Adrenal gland (tissue), 12 donors: ENCODE measurements around the gene SH2D6. TPM values are rescaled to one million over a fixed set of nuclear protein-coding genes. Genes with fewer than 3 reads are reported as not detected.
A peak's percentile ranks its signal among the peaks of the same experiment; 100 is the strongest.

Experiments used
- DNase-seq, 7 donors: peaks; one replicate each; pipeline ENCODE4 v3.0.0-alpha.2; 2019 to 2020
- H3K27ac ChIP-seq, 5 donors: fragments of 200-600 bp; sonication (generic) in 4 of 5; 1 replicate in 3 of 5; 2 replicates in 2 of 5; pipeline versions ENCODE4 v1.5.1 to v1.8.0; 2016 to 2020; ENCODE audit warnings: mild to moderate bottlenecking in 1 of 5
- H3K27me3 ChIP-seq: fragments of 200-600 bp; 2 replicates; pipeline ENCODE4 v1.8.0; 2021
- H3K36me3 ChIP-seq, 2 donors: fragments of 200-600 bp; replicated peaks in 1 of 2; 1 replicate in 1 of 2; 2 replicates in 1 of 2; pipeline versions ENCODE4 v1.5.1 to v1.8.0; 2018 to 2022
- H3K4me1 ChIP-seq, 2 donors: fragments of 200-600 bp; replicated peaks in 1 of 2; 1 replicate in 1 of 2; 2 replicates in 1 of 2; pipeline versions ENCODE4 v1.5.1 to v1.8.0; 2018 to 2021
- H3K4me3 ChIP-seq, 4 donors: fragments of 200-600 bp; sonication (generic) in 3 of 4; one replicate each; pipeline ENCODE4 v1.5.1; 2016 to 2018
- H3K9me3 ChIP-seq, 3 donors: fragments of 200-600 bp; sonication (generic) in 1 of 3; replicated peaks in 1 of 3; 1 replicate in 2 of 3; 2 replicates in 1 of 3; pipeline versions ENCODE4 v1.5.1 to v1.8.0; 2016 to 2021
- POLR2A ChIP-seq, 2 donors: fragments of 450-650 bp; IDR thresholded peaks; one replicate each; pipeline ENCODE4 v1.6.1; 2017; ENCODE audit warnings: antibody characterized with exemption in 2 of 2, mild to moderate bottlenecking in 2 of 2, moderate library complexity in 1 of 2
- WGBS, 4 donors: extraction: QIAGEN DNeasy Blood & Tissue Kit in 2 of 4; methylation state at CpG; one replicate each; pipeline versions ENCODE4 v1.1.5 to v1.1.7; 2013 to 2017; 5-methylcytosine and 5-hydroxymethylcytosine counted together
- intact Hi-C, 2 donors: fragments of 100-400 bp; cut with DNase I; formaldehyde crosslinking; loops; one replicate each; pipeline versions ENCODE4 v1.14.1 to v1.15.0; 2022 to 2023
- polyA plus RNA-seq, 3 donors: library from polyadenylated mRNA; stranded (reverse); fragments of 200-250 nt in 2 of 3; fragments of 350-450 nt in 1 of 3; fragmentation: Illumina TruSeq in 1 of 3; extraction: RNeasy Lipid Tissue Mini Kit (QIAGEN cat#74804) in 1 of 3; gene quantifications; one replicate each; pipeline ENCODE4 v1.2.3, GENCODE V29; 2013 to 2014
- total RNA-seq, 9 donors: library from RNA; depleted of rRNA in 4 of 9; stranded (reverse); fragments of >200 nt in 4 of 9; fragments of 120-200 nt in 1 of 9; fragmentation: NEBNext Ultra II Directional in 1 of 9; extraction: Animal tissue kit (Norgen Biotek cat#: 25700) in 1 of 9; gene quantifications; one replicate each; pipeline versions ENCODE4 v1.1.0 to v1.2.4, GENCODE V29; 2013 to 2023
- TF ChIP-seq, protein P1 (sequence below), 6 experiments: fragments of 450-650 bp in 4 of 6; fragments of 200-600 bp in 2 of 6; sonication (generic) in 1 of 6; IDR thresholded peaks; 1 replicate in 5 of 6; 2 replicates in 1 of 6; pipeline versions ENCODE4 v1.5.1 to v1.8.0; 2016 to 2021; ENCODE audit warnings: antibody characterized with exemption in 6 of 6, mild to moderate bottlenecking in 2 of 6, moderate library complexity in 1 of 6
- donor health status: healthy with polysubstance abuse.
- donor health status: Bipolar disorder and iron deficiency.
- donor health status: DM: yes; HTN: yes; CAD: no.
- donor health status: DM: no; HTN: no; CAD: no.
- donor health status: DM: no; HTN: no; CAD: no.
- donor health status: DM: yes; HTN: yes; CAD: no.

SH2D6 gene
- total and polyA plus RNA-seq, 12 donors, result 0.53 to 4.2 (median 0.74) TPM; not detected in 5

DNA sequence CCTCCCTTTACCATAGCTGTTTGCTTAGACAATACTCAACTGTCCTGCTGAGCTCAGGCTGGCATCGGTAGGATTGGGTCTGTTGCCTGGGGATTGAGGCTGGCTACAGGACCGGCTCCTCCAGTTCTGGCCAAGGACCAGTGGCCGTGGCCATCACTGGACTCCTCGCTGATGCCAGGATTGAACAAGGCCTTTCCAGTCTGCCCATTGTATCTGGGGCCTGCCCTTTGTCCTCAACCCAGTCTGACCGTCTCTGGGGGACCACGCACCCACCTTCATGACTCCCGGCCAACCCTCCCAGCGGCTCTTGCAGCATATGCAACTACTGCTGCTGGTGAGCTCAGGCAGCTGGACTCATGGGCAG, 28.7 kb downstream of the SH2D6 start:
- 76 to 93% (median 83%) methylated on average over 8 of the region's 8 CpGs for WGBS, 4 donors
- H3K27me3 ChIP-seq, result no peaks in the 10 kb centered on the region
- intact Hi-C loops, result no loop called here
- H3K4me3 ChIP-seq, result no peak overlapping the region
- TF ChIP-seq POLR2A (IDR thresholded peaks at IDR 0.05), result no peak
- TF ChIP-seq, protein P1, sequence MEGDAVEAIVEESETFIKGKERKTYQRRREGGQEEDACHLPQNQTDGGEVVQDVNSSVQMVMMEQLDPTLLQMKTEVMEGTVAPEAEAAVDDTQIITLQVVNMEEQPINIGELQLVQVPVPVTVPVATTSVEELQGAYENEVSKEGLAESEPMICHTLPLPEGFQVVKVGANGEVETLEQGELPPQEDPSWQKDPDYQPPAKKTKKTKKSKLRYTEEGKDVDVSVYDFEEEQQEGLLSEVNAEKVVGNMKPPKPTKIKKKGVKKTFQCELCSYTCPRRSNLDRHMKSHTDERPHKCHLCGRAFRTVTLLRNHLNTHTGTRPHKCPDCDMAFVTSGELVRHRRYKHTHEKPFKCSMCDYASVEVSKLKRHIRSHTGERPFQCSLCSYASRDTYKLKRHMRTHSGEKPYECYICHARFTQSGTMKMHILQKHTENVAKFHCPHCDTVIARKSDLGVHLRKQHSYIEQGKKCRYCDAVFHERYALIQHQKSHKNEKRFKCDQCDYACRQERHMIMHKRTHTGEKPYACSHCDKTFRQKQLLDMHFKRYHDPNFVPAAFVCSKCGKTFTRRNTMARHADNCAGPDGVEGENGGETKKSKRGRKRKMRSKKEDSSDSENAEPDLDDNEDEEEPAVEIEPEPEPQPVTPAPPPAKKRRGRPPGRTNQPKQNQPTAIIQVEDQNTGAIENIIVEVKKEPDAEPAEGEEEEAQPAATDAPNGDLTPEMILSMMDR (IDR thresholded peaks at IDR 0.05), result no peak
- no peaks in the 10 kb centered on the region for H3K36me3 ChIP-seq
- H3K27ac ChIP-seq, result peak overlapping the region in 4 of 5 donors; percentile 74 to 90 (median 82)
- peaks cover 25 to 47% of the 10 kb centered on the region in 2 donors for H3K4me1 ChIP-seq
- H3K9me3 ChIP-seq, result no peaks in the 10 kb centered on the region
- DNase-seq, result no peak

DNA sequence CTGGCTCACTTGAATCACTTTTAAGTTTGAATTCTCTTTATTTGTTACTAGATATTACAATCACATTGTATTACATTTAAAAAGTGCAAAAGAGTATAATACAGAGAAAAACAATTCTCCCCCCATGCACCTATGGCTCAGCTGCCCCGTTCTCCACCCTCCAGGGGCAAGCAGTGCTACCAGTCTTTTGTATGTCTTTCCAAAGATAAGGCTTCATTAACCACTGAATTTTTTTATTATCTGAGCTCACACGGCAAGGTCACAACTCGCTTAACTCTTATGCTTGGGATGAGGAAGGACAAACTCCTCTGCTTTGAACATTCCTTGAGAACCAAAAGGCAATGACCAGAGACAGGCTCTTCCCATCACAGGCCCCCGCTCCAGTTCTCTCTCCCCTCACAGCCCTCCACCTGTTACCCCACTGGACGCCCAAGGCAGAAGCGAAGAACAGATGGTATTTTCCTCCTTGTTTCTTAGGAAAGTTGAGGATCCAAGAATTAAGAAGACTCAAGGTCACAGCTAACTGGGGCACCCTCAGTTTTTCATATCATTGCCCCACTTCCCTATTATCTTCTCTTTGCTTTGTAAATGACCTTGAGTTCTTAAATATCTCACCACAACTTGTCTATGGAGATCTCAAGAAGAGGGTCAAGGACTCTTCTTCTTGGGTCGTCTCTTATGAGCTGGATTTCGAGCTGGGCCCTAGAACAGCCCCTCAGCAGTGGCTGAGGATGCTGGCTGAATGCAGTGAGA, 30.1 kb downstream of the SH2D6 start:
- H3K4me1 ChIP-seq, result peaks cover 25 to 51% of the 10 kb centered on the region in 2 donors
- intact Hi-C loops, result no loop called here
- WGBS, 4 donors, result 65 to 71% (median 69%) methylated on average over 8 of the region's 8 CpGs
- no peak for DNase-seq
- peak overlapping the region; percentile 52 to 90 (median 82) for H3K27ac ChIP-seq
- H3K4me3 ChIP-seq, result no peak overlapping the region
- no peaks in the 10 kb centered on the region for H3K36me3 ChIP-seq
- H3K9me3 ChIP-seq, result no peaks in the 10 kb centered on the region
- no peaks in the 10 kb centered on the region for H3K27me3 ChIP-seq
- TF ChIP-seq, protein P1 (IDR thresholded peaks at IDR 0.05), result no peak
- TF ChIP-seq POLR2A (IDR thresholded peaks at IDR 0.05), result no peak

DNA sequence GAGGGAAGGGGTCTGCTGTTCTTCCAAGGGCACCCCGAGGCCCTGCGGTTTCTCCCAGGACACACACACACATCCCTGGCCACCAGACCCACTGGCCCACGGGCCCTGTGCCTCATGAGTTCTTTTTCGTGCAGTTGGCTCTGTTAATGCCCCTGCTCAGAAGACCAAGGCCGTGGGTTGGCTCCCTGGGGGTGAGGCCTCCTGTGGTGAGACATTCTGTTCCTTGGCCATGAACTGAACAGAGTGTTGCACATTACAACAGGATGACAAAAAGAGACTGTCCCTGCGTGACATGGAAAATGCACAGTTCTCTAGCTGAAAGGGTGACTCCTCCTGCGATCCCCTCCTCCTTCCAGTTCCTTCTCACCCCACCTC, 30.7 kb downstream of the SH2D6 start:
- H3K27me3 ChIP-seq, result no peaks in the 10 kb centered on the region
- H3K36me3 ChIP-seq, result no peaks in the 10 kb centered on the region
- intact Hi-C loops, result no loop called here
- H3K4me1 ChIP-seq, result peaks cover 25 to 51% of the 10 kb centered on the region in 2 donors
- H3K4me3 ChIP-seq, result no peak overlapping the region
- H3K27ac ChIP-seq, result peak overlapping the region; percentile 52 to 90 (median 82)
- no peak for TF ChIP-seq POLR2A (IDR thresholded peaks at IDR 0.05)
- TF ChIP-seq, protein P1 (IDR thresholded peaks at IDR 0.05), result no peak
- peak in 5 of 7 donors; percentile 57 to 72 (median 66) for DNase-seq
- no peaks in the 10 kb centered on the region for H3K9me3 ChIP-seq
- WGBS, 4 donors, result 62 to 63% (median 62%) methylated on average over 2 to 7 of the region's 7 CpGs

DNA sequence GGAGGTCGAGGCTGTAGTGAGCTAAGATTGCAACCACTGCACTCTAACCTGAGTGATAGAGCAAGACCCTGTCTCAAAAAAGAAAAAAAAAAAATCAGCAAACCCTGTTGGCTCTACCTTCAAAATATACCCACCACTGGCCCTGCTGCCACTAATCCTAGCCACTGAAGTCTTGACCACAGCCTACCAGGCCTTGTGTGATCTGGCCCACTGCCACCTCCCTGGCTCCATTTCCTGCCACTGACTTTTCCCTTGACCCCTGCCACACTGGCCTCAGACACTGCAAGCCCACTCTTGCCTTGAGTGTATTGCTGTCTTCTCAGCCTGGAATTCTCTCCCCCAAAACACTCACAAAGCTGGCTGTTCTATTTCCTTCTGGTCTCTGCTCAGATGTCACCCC, 33.7 kb downstream of the SH2D6 start:
- no peaks in the 10 kb centered on the region for H3K9me3 ChIP-seq
- TF ChIP-seq, protein P1 (IDR thresholded peaks at IDR 0.05), result no peak
- no peak for TF ChIP-seq POLR2A (IDR thresholded peaks at IDR 0.05)
- no peaks in the 10 kb centered on the region for H3K36me3 ChIP-seq
- no peak overlapping the region for H3K27ac ChIP-seq
- DNase-seq, result no peak
- peaks cover 10 to 32% of the 10 kb centered on the region in 2 donors for H3K4me1 ChIP-seq
- intact Hi-C loops, result no loop called here
- no peak overlapping the region for H3K4me3 ChIP-seq
- WGBS, 4 donors, result 73 to 100% (median 88%) methylated on average over 1 of the region's 1 CpG
- H3K27me3 ChIP-seq, result no peaks in the 10 kb centered on the region
